OCI-LY1 (cell line): ENCODE data around the gene CYP17A1.

Experiments
- H2AFZ ChIP-seq: fragments of 200-600 bp; sonication (generic), shearing (Covaris generic); 2 replicates; pipeline ENCODE4 v1.6.0; 2014; ENCODE audit warnings: antibody characterized with exemption, mild to moderate bottlenecking, low read length
- H3F3A ChIP-seq: fragments of 200-600 bp; sonication (generic), shearing (Covaris generic); 2 replicates; pipeline ENCODE4 v1.6.0; 2014; ENCODE audit warnings: mild to moderate bottlenecking, antibody characterized with exemption, low read length, moderate library complexity; ENCODE audit not compliant: insufficient read depth
- H3K27ac ChIP-seq: fragments of 200-600 bp; sonication (generic); 2 replicates; pipeline ENCODE4 v1.5.1; 2014; ENCODE audit warnings: low read length, mixed run types, mild to moderate bottlenecking, low read depth; ENCODE audit not compliant: poor library complexity, severe bottlenecking
- H3K27me3 ChIP-seq: fragments of 200-600 bp; sonication (generic); 2 replicates; pipeline ENCODE4 v1.6.0; 2014; ENCODE audit warnings: antibody characterized with exemption, mild to moderate bottlenecking, low read length, moderate library complexity; ENCODE audit not compliant: insufficient read depth
- H3K36me3 ChIP-seq: fragments of 200-600 bp; sonication (generic); 2 replicates; pipeline ENCODE4 v1.6.1; 2014; ENCODE audit warnings: mild to moderate bottlenecking, antibody characterized with exemption, low read length, moderate library complexity, mixed read lengths; ENCODE audit not compliant: insufficient read depth
- H3K4me1 ChIP-seq: fragments of 200-600 bp; sonication (generic); 2 replicates; pipeline ENCODE4 v1.5.1; 2014; ENCODE audit warnings: mild to moderate bottlenecking, low read length, moderate library complexity; ENCODE audit not compliant: insufficient read depth, severe bottlenecking
- H3K4me2 ChIP-seq: fragments of 200-600 bp; sonication (generic), shearing (Covaris generic); 2 replicates; pipeline ENCODE4 v1.6.1; 2014; ENCODE audit warnings: low read length
- H3K4me3 ChIP-seq: fragments of 200-600 bp; sonication (generic); 2 replicates; pipeline ENCODE4 v1.5.1; 2014; ENCODE audit warnings: low read length, low read depth, mild to moderate bottlenecking, mixed read lengths; ENCODE audit not compliant: poor library complexity, severe bottlenecking
- H3K79me2 ChIP-seq: fragments of 200-600 bp; shearing (Covaris generic); 2 replicates; pipeline ENCODE4 v1.6.1; 2016; ENCODE audit warnings: mixed run types, low read length, mixed read lengths; ENCODE audit not compliant: insufficient read depth
- H3K9ac ChIP-seq: fragments of 200-600 bp; sonication (generic), shearing (Covaris generic); 2 replicates; pipeline ENCODE4 v1.6.1; 2014; ENCODE audit warnings: mild to moderate bottlenecking, low read length, mixed read lengths
- H3K9me2 ChIP-seq: fragments of 200-600 bp; sonication (generic), shearing (Covaris generic); 2 replicates; pipeline ENCODE4 v1.6.1; 2014; ENCODE audit warnings: low read depth, mild to moderate bottlenecking, low read length, mixed read lengths
- H3K9me3 ChIP-seq: fragments of 200-600 bp; shearing (Covaris generic); 2 replicates; pipeline ENCODE4 v1.6.1; 2014; ENCODE audit warnings: low read length, mixed read lengths
- H4K20me1 ChIP-seq: fragments of 200-600 bp; sonication (generic), shearing (Covaris generic); 2 replicates; pipeline ENCODE4 v1.6.0; 2016; ENCODE audit warnings: mild to moderate bottlenecking, low read length; ENCODE audit not compliant: insufficient read depth
- EZH2 ChIP-seq: fragments of 200-600 bp; sonication (generic), shearing (Covaris generic); IDR thresholded peaks from 2 replicates; pipeline ENCODE4 v1.8.0; 2017; ENCODE audit warnings: borderline replicate concordance, mixed run types, mild to moderate bottlenecking, antibody characterized with exemption, low read length, moderate library complexity, mixed read lengths
- TF ChIP-seq, protein P1 (sequence below): fragments of 200-600 bp; sonication (generic), shearing (Covaris generic); IDR thresholded peaks from 2 replicates; pipeline ENCODE4 v1.5.1; 2017; ENCODE audit warnings: mild to moderate bottlenecking, antibody characterized with exemption, low read length, moderate library complexity, mixed read lengths

Gene CYP17A1

DNA sequence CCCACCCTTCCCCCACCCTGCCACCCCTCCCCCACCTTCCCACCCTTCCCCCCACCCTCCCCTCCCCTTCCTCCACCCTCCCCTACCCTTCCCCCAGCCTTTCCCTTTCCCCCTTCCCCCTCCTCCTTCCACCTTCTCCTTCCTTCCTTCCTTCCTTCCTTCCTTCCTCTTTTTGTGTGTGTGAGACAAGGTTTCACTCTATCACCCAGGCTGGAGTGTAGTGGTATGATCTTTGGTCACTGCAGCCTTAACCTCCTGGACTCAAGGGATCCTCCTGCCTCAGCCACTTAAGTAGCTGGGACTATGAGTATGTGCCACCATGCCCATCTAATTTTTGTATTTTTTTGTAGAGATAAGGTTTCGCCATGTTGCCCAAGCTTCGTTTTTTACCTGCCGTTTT, 35.2 kb downstream of the CYP17A1 start:
- Histone ChIP-seq H3K79me2 (no peaks in the 10 kb centered on the region), H3K9me2 (no peaks in the 10 kb centered on the region), H3K27me3 (no peaks in the 10 kb centered on the region), H3K36me3 (peaks cover 6% of the 10 kb centered on the region), H4K20me1 (no peaks in the 10 kb centered on the region), H3K27ac (peak overlapping the region; percentile 59), H3K4me3 (no peak overlapping the region), H2AFZ (no peak overlapping the region), H3K9me3 (no peaks in the 10 kb centered on the region), H3K9ac (no peak overlapping the region), H3K4me2 (no peak overlapping the region), H3K4me1 (peaks cover 45% of the 10 kb centered on the region), H3F3A (no peaks in the 10 kb centered on the region)
- TF ChIP-seq, protein P1, sequence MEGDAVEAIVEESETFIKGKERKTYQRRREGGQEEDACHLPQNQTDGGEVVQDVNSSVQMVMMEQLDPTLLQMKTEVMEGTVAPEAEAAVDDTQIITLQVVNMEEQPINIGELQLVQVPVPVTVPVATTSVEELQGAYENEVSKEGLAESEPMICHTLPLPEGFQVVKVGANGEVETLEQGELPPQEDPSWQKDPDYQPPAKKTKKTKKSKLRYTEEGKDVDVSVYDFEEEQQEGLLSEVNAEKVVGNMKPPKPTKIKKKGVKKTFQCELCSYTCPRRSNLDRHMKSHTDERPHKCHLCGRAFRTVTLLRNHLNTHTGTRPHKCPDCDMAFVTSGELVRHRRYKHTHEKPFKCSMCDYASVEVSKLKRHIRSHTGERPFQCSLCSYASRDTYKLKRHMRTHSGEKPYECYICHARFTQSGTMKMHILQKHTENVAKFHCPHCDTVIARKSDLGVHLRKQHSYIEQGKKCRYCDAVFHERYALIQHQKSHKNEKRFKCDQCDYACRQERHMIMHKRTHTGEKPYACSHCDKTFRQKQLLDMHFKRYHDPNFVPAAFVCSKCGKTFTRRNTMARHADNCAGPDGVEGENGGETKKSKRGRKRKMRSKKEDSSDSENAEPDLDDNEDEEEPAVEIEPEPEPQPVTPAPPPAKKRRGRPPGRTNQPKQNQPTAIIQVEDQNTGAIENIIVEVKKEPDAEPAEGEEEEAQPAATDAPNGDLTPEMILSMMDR: no peak
- TF ChIP-seq EZH2: no peak

DNA sequence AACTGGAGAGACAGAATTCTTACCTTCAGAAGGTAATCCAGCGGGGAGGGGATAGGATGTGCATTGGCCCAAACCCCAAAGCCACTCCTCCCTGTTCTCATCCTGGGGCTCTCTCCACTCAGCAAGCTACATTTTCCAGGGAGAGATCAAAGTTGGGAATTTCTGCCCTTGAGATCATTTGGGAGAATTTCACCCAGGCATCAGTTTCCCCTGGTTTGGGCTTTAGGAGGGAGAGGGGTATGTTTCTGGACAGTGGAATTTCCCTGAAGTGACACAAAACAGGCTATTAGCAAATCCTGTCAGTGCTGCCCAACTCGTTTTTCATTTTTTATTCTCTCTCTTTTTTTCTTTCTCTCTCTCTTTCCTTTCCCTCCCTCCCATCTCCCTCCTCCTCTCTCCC, 35.7 kb downstream of the CYP17A1 start:
- peaks cover 6% of the 10 kb centered on the region for H3K36me3 ChIP-seq

DNA sequence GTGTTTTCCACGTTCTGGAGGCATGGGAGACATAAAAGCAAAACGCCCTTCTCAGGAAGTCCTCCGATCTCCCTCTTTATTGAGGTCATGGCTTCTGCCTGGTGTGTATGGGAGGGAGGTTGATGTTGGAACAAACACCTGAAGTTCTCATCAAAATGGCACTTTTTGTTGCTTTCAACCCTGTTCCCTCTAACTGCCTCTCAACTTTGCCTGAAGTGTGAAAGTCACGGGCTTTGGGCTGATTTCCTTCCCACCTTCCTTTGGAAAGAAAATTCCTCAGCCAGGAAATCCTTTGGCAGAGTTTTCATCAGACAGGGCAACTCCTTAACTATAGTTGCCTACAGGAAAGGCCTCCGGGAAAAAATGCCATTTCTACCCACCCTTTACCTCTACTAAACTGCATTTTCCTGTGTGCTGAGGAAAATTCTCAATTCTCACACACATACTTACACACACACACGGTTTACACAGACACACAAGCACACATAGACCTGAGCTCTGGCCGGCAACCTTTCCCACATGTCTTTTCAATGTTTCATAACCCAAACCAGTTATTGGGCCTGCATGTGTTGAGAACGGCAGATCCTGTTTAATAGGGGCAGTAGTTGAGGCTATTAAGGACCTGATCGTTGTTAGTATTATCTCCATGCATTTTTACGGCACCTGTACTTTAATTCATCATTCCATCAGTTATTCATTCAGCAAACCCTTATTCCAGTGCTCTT, 36.4 kb downstream of the CYP17A1 start:
- no peak overlapping the region for H3K4me2 ChIP-seq
- H3F3A ChIP-seq: no peaks in the 10 kb centered on the region
- no peak overlapping the region for H3K9ac ChIP-seq
- H3K36me3 ChIP-seq: peaks cover 6% of the 10 kb centered on the region
- peak overlapping the region; percentile 35 for H3K27ac ChIP-seq
- H3K79me2 ChIP-seq: no peaks in the 10 kb centered on the region
- H2AFZ ChIP-seq: no peak overlapping the region
- no peak overlapping the region for H3K4me3 ChIP-seq
- H3K27me3 ChIP-seq: no peaks in the 10 kb centered on the region
- H3K9me2 ChIP-seq: no peaks in the 10 kb centered on the region
- TF ChIP-seq EZH2: no peak
- TF ChIP-seq, protein P1: no peak
- H3K9me3 ChIP-seq: no peaks in the 10 kb centered on the region
- no peaks in the 10 kb centered on the region for H4K20me1 ChIP-seq
- peaks cover 50% of the 10 kb centered on the region for H3K4me1 ChIP-seq

More for the DNA sequence above, 35.7 kb downstream of the CYP17A1 start:
- H3K4me3 ChIP-seq: no peak overlapping the region
- TF ChIP-seq EZH2: no peak
- TF ChIP-seq, protein P1: no peak
- H3K9ac ChIP-seq: no peak overlapping the region
- H3K4me1 ChIP-seq: peaks cover 48% of the 10 kb centered on the region
- H3K79me2 ChIP-seq: no peaks in the 10 kb centered on the region
- no peaks in the 10 kb centered on the region for H3K9me2 ChIP-seq
- H3K4me2 ChIP-seq: no peak overlapping the region
- H3K27me3 ChIP-seq: no peaks in the 10 kb centered on the region
- no peak overlapping the region for H2AFZ ChIP-seq
- peak overlapping the region; percentile 19 for H3K27ac ChIP-seq
- H4K20me1 ChIP-seq: no peaks in the 10 kb centered on the region
- H3K9me3 ChIP-seq: no peaks in the 10 kb centered on the region
- H3F3A ChIP-seq: no peaks in the 10 kb centered on the region
